PC-3 (cell line): ENCODE measurements around the gene IL1R1. TPM values are rescaled to one million over a fixed set of nuclear protein-coding genes. Genes with fewer than 3 reads are reported as not detected.

Experiments
- ATAC-seq: fragments of 200-7000 bp; cut with Tn5 transposase; 2 replicates; pipeline ENCODE4 v1.9.1; 2020; ENCODE audit warnings: mild to moderate bottlenecking, moderate library complexity
- BruUV-seq: library from RNA; stranded (reverse); fragments of 400-500 nt; replicated peaks from 2 replicates; lab custom pipeline; 2021; lab: Mats Ljungman, UMichigan
- CTCF ChIA-PET: fragments of 300-600 bp; sonication (Branson Sonifier 250); formaldehyde crosslinking; loops from one replicate; lab custom pipeline; 2022; ENCODE audit warnings: antibody characterized with exemption; lab: Charles Lee
- POLR2A ChIA-PET: fragments of 300-600 bp; sonication (Branson Sonifier 250); formaldehyde crosslinking; loops from one replicate; lab custom pipeline; 2022; ENCODE audit warnings: antibody characterized with exemption; ENCODE audit not compliant: unreplicated experiment; lab: Charles Lee
- DNase-seq: peaks from one replicate; pipeline ENCODE4 v3.0.0-alpha.2; 2015
- H2AFZ ChIP-seq: fragments of 300-600 bp; sonication (generic); 2 replicates; pipeline ENCODE4 v1.6.0; 2016; ENCODE audit warnings: antibody characterized with exemption, low read length
- H3F3A ChIP-seq: fragments of 300-600 bp; sonication (generic); one replicate; pipeline ENCODE4 v1.6.0; 2017; ENCODE audit warnings: antibody characterized with exemption, low read length, control low read depth, mild to moderate bottlenecking; ENCODE audit not compliant: unreplicated experiment
- H3K27ac ChIP-seq: fragments of 300-600 bp; sonication (generic); 2 replicates; pipeline ENCODE4 v1.5.1; 2016; ENCODE audit warnings: mild to moderate bottlenecking, low read length
- H3K27me3 ChIP-seq: fragments of 300-600 bp; sonication (generic); 2 replicates; pipeline ENCODE4 v1.6.1; 2016; ENCODE audit warnings: low read length, mixed read lengths
- H3K36me3 ChIP-seq: fragments of 300-600 bp; sonication (generic); 2 replicates; pipeline ENCODE4 v1.6.1; 2016; ENCODE audit warnings: low read depth, mixed run types, low read length, mixed read lengths
- H3K4me1 ChIP-seq: fragments of 300-600 bp; sonication (generic); 2 replicates; pipeline ENCODE4 v1.5.1; 2016; ENCODE audit warnings: low read length; ENCODE audit not compliant: insufficient read depth
- H3K4me2 ChIP-seq: fragments of 300-600 bp; sonication (generic); 2 replicates; pipeline ENCODE4 v1.6.0; 2016; ENCODE audit warnings: low read length
- H3K4me3 ChIP-seq: fragments of 300-600 bp; sonication (generic); 2 replicates; pipeline ENCODE4 v1.5.1; 2016; ENCODE audit warnings: mild to moderate bottlenecking, low read length, mixed read lengths
- H3K79me2 ChIP-seq: fragments of 300-600 bp; sonication (generic); 2 replicates; pipeline ENCODE4 v1.6.1; 2017; ENCODE audit warnings: low read length, mixed read lengths
- H3K9ac ChIP-seq: fragments of 300-600 bp; sonication (generic); 2 replicates; pipeline ENCODE4 v1.6.0; 2016; ENCODE audit warnings: mild to moderate bottlenecking, low read length
- H3K9me2 ChIP-seq: fragments of 300-600 bp; sonication (generic); replicated peaks from 2 replicates; pipeline ENCODE4 v1.6.1; 2016; ENCODE audit warnings: mixed run types, low read length, mixed read lengths
- H3K9me3 ChIP-seq: fragments of 300-600 bp; sonication (generic); 2 replicates; pipeline ENCODE4 v1.6.1; 2016; ENCODE audit warnings: low read length, mixed read lengths
- H4K20me1 ChIP-seq: fragments of 300-600 bp; sonication (generic); 2 replicates; pipeline ENCODE4 v1.6.1; 2016; ENCODE audit warnings: low read length, mixed read lengths
- EZH2 ChIP-seq: fragments of 300-600 bp; sonication (generic); IDR thresholded peaks from one replicate; pipeline ENCODE4 v1.6.1; 2017; ENCODE audit warnings: antibody characterized with exemption, mild to moderate bottlenecking, low read length; ENCODE audit not compliant: unreplicated experiment
- EZH2phosphoT487 ChIP-seq: fragments of 300-600 bp; sonication (generic); IDR thresholded peaks from 2 replicates; pipeline ENCODE4 v1.6.1; 2018; ENCODE audit warnings: mild to moderate bottlenecking, antibody characterized with exemption, low read length, borderline replicate concordance
- intact Hi-C: fragments of 100-400 bp; cut with micrococcal nuclease; formaldehyde crosslinking; loops from 2 replicates; pipeline ENCODE4 v1.9.0; 2023
- total RNA-seq: library from RNA; depleted of rRNA; stranded (reverse); fragments of >200 nt; gene quantifications from 2 replicates; pipeline ENCODE4 v1.2.3, GENCODE V29; 2014
- TF ChIP-seq, protein P1 (sequence below): fragments of 300-600 bp; sonication (generic); conservative IDR thresholded peaks from 2 replicates; pipeline ENCODE4 v1.5.1; 2017; ENCODE audit warnings: antibody characterized with exemption, low read depth, mild to moderate bottlenecking, low read length

The IL1R1 gene
- total RNA-seq, 1 experiment from 2014 or later: 0.69 TPM

DNA sequence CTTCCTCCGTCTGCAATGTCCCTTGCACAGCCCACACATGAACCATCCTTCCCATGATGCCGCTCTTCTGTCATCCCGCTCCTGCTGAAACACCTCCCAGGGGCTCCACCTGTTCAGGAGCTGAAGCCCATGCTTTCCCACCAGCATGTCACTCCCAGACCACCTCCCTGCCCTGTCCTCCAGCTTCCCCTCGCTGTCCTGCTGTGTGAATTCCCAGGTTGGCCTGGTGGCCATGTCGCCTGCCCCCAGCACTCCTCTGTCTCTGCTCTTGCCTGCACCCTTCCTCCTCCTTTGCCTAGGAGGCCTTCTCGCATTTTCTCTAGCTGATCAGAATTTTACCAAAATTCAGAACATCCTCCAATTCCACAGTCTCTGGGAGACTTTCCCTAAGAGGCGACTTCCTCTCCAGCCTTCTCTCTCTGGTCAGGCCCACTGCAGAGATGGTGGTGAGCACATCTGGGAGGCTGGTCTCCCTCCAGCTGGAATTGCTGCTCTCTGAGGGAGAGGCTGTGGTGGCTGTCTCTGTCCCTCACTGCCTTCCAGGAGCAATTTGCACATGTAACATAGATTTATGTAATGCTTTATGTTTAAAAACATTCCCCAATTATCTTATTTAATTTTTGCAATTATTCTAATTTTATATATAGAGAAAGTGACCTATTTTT is 35.4 kb downstream of the IL1R1 start:
- H4K20me1 ChIP-seq: no peaks in the 10 kb centered on the region
- BruUV-seq: no TSS peak
- H3K9me2 ChIP-seq: no peaks in the 10 kb centered on the region
- intact Hi-C loops: no loop called here
- CTCF ChIA-PET: no interaction called here
- H3K27ac ChIP-seq: no peak overlapping the region
- H3K4me2 ChIP-seq: no peak overlapping the region
- H3K27me3 ChIP-seq: no peaks in the 10 kb centered on the region
- TF ChIP-seq EZH2phosphoT487 (no peak), EZH2 (no peak)
- TF ChIP-seq, protein P1, sequence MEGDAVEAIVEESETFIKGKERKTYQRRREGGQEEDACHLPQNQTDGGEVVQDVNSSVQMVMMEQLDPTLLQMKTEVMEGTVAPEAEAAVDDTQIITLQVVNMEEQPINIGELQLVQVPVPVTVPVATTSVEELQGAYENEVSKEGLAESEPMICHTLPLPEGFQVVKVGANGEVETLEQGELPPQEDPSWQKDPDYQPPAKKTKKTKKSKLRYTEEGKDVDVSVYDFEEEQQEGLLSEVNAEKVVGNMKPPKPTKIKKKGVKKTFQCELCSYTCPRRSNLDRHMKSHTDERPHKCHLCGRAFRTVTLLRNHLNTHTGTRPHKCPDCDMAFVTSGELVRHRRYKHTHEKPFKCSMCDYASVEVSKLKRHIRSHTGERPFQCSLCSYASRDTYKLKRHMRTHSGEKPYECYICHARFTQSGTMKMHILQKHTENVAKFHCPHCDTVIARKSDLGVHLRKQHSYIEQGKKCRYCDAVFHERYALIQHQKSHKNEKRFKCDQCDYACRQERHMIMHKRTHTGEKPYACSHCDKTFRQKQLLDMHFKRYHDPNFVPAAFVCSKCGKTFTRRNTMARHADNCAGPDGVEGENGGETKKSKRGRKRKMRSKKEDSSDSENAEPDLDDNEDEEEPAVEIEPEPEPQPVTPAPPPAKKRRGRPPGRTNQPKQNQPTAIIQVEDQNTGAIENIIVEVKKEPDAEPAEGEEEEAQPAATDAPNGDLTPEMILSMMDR: no peak
- no peak overlapping the region for H2AFZ ChIP-seq
- no peak overlapping the region for H3K9ac ChIP-seq
- no peaks in the 10 kb centered on the region for H3K36me3 ChIP-seq
- DNase-seq (no peak), ATAC-seq (no peak)
- H3K79me2 ChIP-seq: no peaks in the 10 kb centered on the region
- H3F3A ChIP-seq: no peaks in the 10 kb centered on the region
- POLR2A ChIA-PET: no interaction called here
- no peaks in the 10 kb centered on the region for H3K4me1 ChIP-seq
- no peak overlapping the region for H3K4me3 ChIP-seq
- H3K9me3 ChIP-seq: no peaks in the 10 kb centered on the region

DNA sequence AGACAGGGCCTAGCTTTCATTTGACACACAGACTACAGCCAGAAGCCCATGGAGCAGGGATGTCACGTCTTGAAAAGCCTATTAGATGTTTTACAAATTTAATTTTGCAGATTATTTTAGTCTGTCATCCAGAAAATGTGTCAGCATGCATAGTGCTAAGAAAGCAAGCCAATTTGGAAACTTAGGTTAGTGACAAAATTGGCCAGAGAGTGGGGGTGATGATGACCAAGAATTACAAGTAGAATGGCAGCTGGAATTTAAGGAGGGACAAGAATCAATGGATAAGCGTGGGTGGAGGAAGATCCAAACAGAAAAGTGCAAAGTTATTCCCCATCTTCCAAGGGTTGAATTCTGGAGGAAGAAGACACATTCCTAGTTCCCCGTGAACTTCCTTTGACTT is 36.5 kb downstream of the IL1R1 start:
- H3F3A ChIP-seq: no peaks in the 10 kb centered on the region
- H3K9ac ChIP-seq: no peak overlapping the region
- H3K4me3 ChIP-seq: no peak overlapping the region
- no peaks in the 10 kb centered on the region for H4K20me1 ChIP-seq
- no peaks in the 10 kb centered on the region for H3K4me1 ChIP-seq
- POLR2A ChIA-PET: no interaction called here
- H3K4me2 ChIP-seq: no peak overlapping the region
- no peaks in the 10 kb centered on the region for H3K36me3 ChIP-seq
- CTCF ChIA-PET: no interaction called here
- DNase-seq (no peak), ATAC-seq (no peak)
- H3K79me2 ChIP-seq: no peaks in the 10 kb centered on the region
- H3K9me2 ChIP-seq: no peaks in the 10 kb centered on the region
- H3K27me3 ChIP-seq: no peaks in the 10 kb centered on the region
- no TSS peak for BruUV-seq
- intact Hi-C loops: no loop called here
- no peak overlapping the region for H3K27ac ChIP-seq
- no peak overlapping the region for H2AFZ ChIP-seq
- TF ChIP-seq EZH2: no peak
- TF ChIP-seq, protein P1: no peak
- no peak for TF ChIP-seq EZH2phosphoT487
- H3K9me3 ChIP-seq: no peaks in the 10 kb centered on the region
